Liver (tissue), 9 donors: ENCODE measurements around the gene AFF4. TPM values are rescaled to one million over a fixed set of nuclear protein-coding genes. Genes with fewer than 3 reads are reported as not detected.

Source experiments
- DNase-seq: peaks from one replicate; pipeline ENCODE4 v3.0.0-alpha.2; 2017; ENCODE audit warnings: low spot score
- H3K27ac ChIP-seq, 2 donors: one replicate each; pipeline ENCODE4 v1.7.0; 2013; ENCODE audit warnings: inconsistent platforms in 2 of 2, low read length in 2 of 2, control low read depth in 1 of 2, low read depth in 1 of 2, mild to moderate bottlenecking in 1 of 2
- H3K27me3 ChIP-seq, 4 donors: one replicate each; pipeline versions ENCODE4 v1.6.1 to v1.7.0; 2013; ENCODE audit warnings: low read length in 3 of 4, inconsistent platforms in 1 of 4, mild to moderate bottlenecking in 1 of 4, moderate library complexity in 1 of 4; ENCODE audit not compliant: control insufficient read depth in 4 of 4, insufficient read depth in 4 of 4
- H3K36me3 ChIP-seq, 4 donors: one replicate each; pipeline versions ENCODE4 v1.6.1 to v1.7.0; 2013; ENCODE audit warnings: low read length in 3 of 4, mild to moderate bottlenecking in 3 of 4, low read depth in 1 of 4, moderate library complexity in 1 of 4; ENCODE audit not compliant: control insufficient read depth in 4 of 4, insufficient read depth in 3 of 4
- H3K4me1 ChIP-seq, 4 donors: one replicate each; pipeline versions ENCODE4 v1.6.1 to v1.7.0; 2013; ENCODE audit warnings: low read length in 3 of 4, mild to moderate bottlenecking in 3 of 4, moderate library complexity in 1 of 4; ENCODE audit not compliant: control insufficient read depth in 4 of 4, insufficient read depth in 4 of 4
- H3K4me3 ChIP-seq, 3 donors: one replicate each; pipeline versions ENCODE4 v1.6.1 to v1.7.0; 2013; ENCODE audit warnings: low read length in 3 of 3, control low read depth in 1 of 3, low read depth in 1 of 3, mild to moderate bottlenecking in 1 of 3
- H3K9ac ChIP-seq, 2 donors: one replicate each; pipeline ENCODE4 v1.7.0; 2013; ENCODE audit warnings: low read length in 2 of 2, mild to moderate bottlenecking in 2 of 2, moderate library complexity in 2 of 2, control low read depth in 1 of 2, low read depth in 1 of 2
- H3K9me3 ChIP-seq, 4 donors: one replicate each; pipeline versions ENCODE4 v1.6.1 to v1.7.0; 2013; ENCODE audit warnings: low read length in 3 of 4; ENCODE audit not compliant: control insufficient read depth in 4 of 4
- ATF3 ChIP-seq: IDR thresholded peaks from 2 replicates; pipeline ENCODE4 v1.6.1; 2016; ENCODE audit warnings: antibody characterized with exemption
- EGR1 ChIP-seq, 2 donors: IDR thresholded peaks; 2 replicates each; pipeline ENCODE4 v1.6.1; 2016 to 2018; ENCODE audit warnings: antibody characterized with exemption in 2 of 2, low read depth in 2 of 2
- FOXA1 ChIP-seq: IDR thresholded peaks from 2 replicates; pipeline ENCODE4 v1.6.1; 2016; ENCODE audit warnings: antibody characterized with exemption
- FOXA2 ChIP-seq: IDR thresholded peaks from 2 replicates; pipeline ENCODE4 v1.6.1; 2016; ENCODE audit warnings: antibody characterized with exemption
- GABPA ChIP-seq, 2 donors: IDR thresholded peaks in 1 of 2; conservative IDR thresholded peaks in 1 of 2; 2 replicates each; pipeline ENCODE4 v1.6.1; 2016; ENCODE audit warnings: antibody characterized with exemption in 2 of 2, mild to moderate bottlenecking in 1 of 2, moderate library complexity in 1 of 2
- HNF4A ChIP-seq, 2 donors: conservative IDR thresholded peaks; 2 replicates each; pipeline ENCODE4 v1.6.1; 2016; ENCODE audit warnings: antibody characterized with exemption in 2 of 2, mild to moderate bottlenecking in 2 of 2
- HNF4G ChIP-seq: IDR thresholded peaks from 2 replicates; pipeline ENCODE4 v1.6.1; 2016; ENCODE audit warnings: antibody characterized with exemption
- JUND ChIP-seq, 2 donors: IDR thresholded peaks; 2 replicates each; pipeline ENCODE4 v1.6.1; 2016; ENCODE audit warnings: antibody characterized with exemption in 2 of 2
- MAX ChIP-seq: IDR thresholded peaks from 2 replicates; pipeline ENCODE4 v1.6.1; 2016; ENCODE audit warnings: antibody characterized with exemption
- NR2F2 ChIP-seq: IDR thresholded peaks from 2 replicates; pipeline ENCODE4 v1.6.1; 2016; ENCODE audit warnings: antibody characterized with exemption
- RAD21 ChIP-seq, 2 donors: IDR thresholded peaks; 2 replicates each; pipeline ENCODE4 v1.6.1; 2016; ENCODE audit warnings: antibody characterized with exemption in 2 of 2, mild to moderate bottlenecking in 2 of 2
- REST ChIP-seq: IDR thresholded peaks from 2 replicates; pipeline ENCODE4 v1.6.1; 2016; ENCODE audit warnings: antibody characterized with exemption, mild to moderate bottlenecking
- RXRA ChIP-seq, 2 donors: IDR thresholded peaks; 2 replicates each; pipeline ENCODE4 v1.6.1; 2017 to 2018; ENCODE audit warnings: antibody characterized with exemption in 2 of 2, mild to moderate bottlenecking in 1 of 2
- SP1 ChIP-seq: IDR thresholded peaks from 2 replicates; pipeline ENCODE4 v1.6.1; 2018; ENCODE audit warnings: antibody characterized with exemption, mild to moderate bottlenecking
- TAF1 ChIP-seq: conservative IDR thresholded peaks from 2 replicates; pipeline ENCODE4 v1.6.1; 2016; ENCODE audit warnings: antibody characterized with exemption, mild to moderate bottlenecking
- YY1 ChIP-seq: IDR thresholded peaks from 2 replicates; pipeline ENCODE4 v1.6.1; 2016; ENCODE audit warnings: antibody characterized with exemption, mild to moderate bottlenecking
- WGBS: extraction: QIAGEN DNeasy Blood & Tissue Kit; methylation state at CpG from one replicate; pipeline ENCODE4 v1.1.7; 2013; 5-methylcytosine and 5-hydroxymethylcytosine counted together
- polyA plus RNA-seq, 2 donors: library from polyadenylated mRNA; stranded (reverse) in 1 of 2; unstranded in 1 of 2; fragments of 200-250 nt in 1 of 2; fragments of >200 nt in 1 of 2; fragmentation: Nextera tagmentation in 1 of 2; extraction: Ambion mirVana in 1 of 2; gene quantifications; one replicate each; pipeline versions ENCODE4 v1.2.1 to v1.2.3, GENCODE V29; 2013 to 2015
- total RNA-seq, 2 donors: library from RNA; depleted of rRNA; stranded (reverse); fragments of >200 nt; gene quantifications; one replicate each; pipeline ENCODE4 v1.2.3, GENCODE V29; 2014
- TF ChIP-seq, protein P1 (sequence below): fragments of 150-350 bp; IDR thresholded peaks from 2 replicates; pipeline ENCODE4 v1.5.1; 2017; ENCODE audit warnings: improper control_type of control experiment, low read depth, low read length; ENCODE audit not compliant: missing input control
- TF ChIP-seq, protein P2 (sequence below): IDR thresholded peaks from 2 replicates; pipeline ENCODE4 v1.6.1; 2016; ENCODE audit warnings: antibody characterized with exemption
- donor health status: healthy.
- donor health status: healthy.
- donor health status: healthy.
- donor health status: healthy.
- donor health status: healthy.

Gene AFF4
- total and polyA plus RNA-seq, 4 donors: 5.5 to 19.1 (median 16.9) TPM

DNA sequence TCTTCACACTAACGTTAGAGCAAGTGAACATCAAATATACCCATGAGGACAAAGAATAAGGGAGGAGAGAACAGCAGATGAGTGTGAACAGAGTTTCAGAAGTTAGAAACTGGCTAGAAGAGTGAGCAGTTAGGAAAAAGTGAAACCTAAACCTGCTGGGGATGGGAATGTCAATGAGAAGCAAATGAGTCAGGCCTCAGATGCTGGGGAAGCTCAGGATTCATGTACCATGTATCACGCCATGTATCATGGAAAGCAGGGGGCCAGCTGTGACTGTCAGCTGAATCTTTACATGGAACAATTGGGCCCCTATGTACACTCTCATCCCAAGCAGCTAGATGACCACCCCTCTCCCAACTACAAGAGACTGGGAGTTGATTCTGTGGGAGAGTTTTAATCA lies 113.4 kb downstream of the AFF4 start:
- 63% methylated on average over 2 of the region's 2 CpGs for WGBS
- peaks cover 0 to 24% (median 9%) of the 10 kb centered on the region in 4 donors for H3K4me1 ChIP-seq
- H3K36me3 ChIP-seq: no peaks in the 10 kb centered on the region
- H3K9me3 ChIP-seq: no peaks in the 10 kb centered on the region
- DNase-seq: no peak
- H3K9ac ChIP-seq: no peak overlapping the region
- H3K4me3 ChIP-seq: no peak overlapping the region
- peak overlapping the region; percentile 82 to 87 for H3K27ac ChIP-seq
- no peak for TF ChIP-seq YY1
- no peak for TF ChIP-seq ATF3
- TF ChIP-seq EGR1 (IDR thresholded peaks at IDR 0.05; ENCODE audit: low read depth in 2 of 2): no peak
- TF ChIP-seq NR2F2: no peak
- TF ChIP-seq GABPA (IDR thresholded peaks at IDR 0.05 in 1 of 2, conservative IDR thresholded peaks at IDR 0.05 in 1 of 2): no peak
- TF ChIP-seq HNF4G: no peak
- H3K27me3 ChIP-seq: no peaks in the 10 kb centered on the region

- Histone ChIP-seq H3K36me3 (no peaks in the 10 kb centered on the region), H3K4me1 (peaks cover 0 to 19% (median 9%) of the 10 kb centered on the region in 4 donors), H3K9me3 (no peaks in the 10 kb centered on the region), H3K27me3 (no peaks in the 10 kb centered on the region), H3K4me3 (no peak overlapping the region), H3K27ac (peak overlapping the region; percentile 82 to 87), H3K9ac (peak overlapping the region in 1 of 2 donors; percentile 63)
- 33% methylated on average over 1 of the region's 1 CpG for WGBS
- no peak for DNase-seq
- TF ChIP-seq EGR1 (IDR thresholded peaks at IDR 0.05; ENCODE audit: low read depth in 2 of 2) (no peak), HNF4G (no peak), FOXA1 (peak; percentile 24), SP1 (peak; percentile 63), REST (no peak), TAF1 (no peak), RXRA (IDR thresholded peaks at IDR 0.05) (peak; percentile 76 to 88), NR2F2 (no peak), ATF3 (peak; percentile 84), FOXA2 (peak; percentile 12), YY1 (peak; percentile 76), RAD21 (IDR thresholded peaks at IDR 0.05) (peak in 1 of 2 donors; percentile 26), JUND (IDR thresholded peaks at IDR 0.05) (peak in 1 of 2 donors; percentile 56), MAX (peak; percentile 55), GABPA (IDR thresholded peaks at IDR 0.05 in 1 of 2, conservative IDR thresholded peaks at IDR 0.05 in 1 of 2) (peak in 1 of 2 donors; percentile 25), HNF4A (conservative IDR thresholded peaks at IDR 0.05) (peak; percentile 67 to 83)
- TF ChIP-seq, protein P1, sequence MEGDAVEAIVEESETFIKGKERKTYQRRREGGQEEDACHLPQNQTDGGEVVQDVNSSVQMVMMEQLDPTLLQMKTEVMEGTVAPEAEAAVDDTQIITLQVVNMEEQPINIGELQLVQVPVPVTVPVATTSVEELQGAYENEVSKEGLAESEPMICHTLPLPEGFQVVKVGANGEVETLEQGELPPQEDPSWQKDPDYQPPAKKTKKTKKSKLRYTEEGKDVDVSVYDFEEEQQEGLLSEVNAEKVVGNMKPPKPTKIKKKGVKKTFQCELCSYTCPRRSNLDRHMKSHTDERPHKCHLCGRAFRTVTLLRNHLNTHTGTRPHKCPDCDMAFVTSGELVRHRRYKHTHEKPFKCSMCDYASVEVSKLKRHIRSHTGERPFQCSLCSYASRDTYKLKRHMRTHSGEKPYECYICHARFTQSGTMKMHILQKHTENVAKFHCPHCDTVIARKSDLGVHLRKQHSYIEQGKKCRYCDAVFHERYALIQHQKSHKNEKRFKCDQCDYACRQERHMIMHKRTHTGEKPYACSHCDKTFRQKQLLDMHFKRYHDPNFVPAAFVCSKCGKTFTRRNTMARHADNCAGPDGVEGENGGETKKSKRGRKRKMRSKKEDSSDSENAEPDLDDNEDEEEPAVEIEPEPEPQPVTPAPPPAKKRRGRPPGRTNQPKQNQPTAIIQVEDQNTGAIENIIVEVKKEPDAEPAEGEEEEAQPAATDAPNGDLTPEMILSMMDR: no peak
- TF ChIP-seq, protein P2, sequence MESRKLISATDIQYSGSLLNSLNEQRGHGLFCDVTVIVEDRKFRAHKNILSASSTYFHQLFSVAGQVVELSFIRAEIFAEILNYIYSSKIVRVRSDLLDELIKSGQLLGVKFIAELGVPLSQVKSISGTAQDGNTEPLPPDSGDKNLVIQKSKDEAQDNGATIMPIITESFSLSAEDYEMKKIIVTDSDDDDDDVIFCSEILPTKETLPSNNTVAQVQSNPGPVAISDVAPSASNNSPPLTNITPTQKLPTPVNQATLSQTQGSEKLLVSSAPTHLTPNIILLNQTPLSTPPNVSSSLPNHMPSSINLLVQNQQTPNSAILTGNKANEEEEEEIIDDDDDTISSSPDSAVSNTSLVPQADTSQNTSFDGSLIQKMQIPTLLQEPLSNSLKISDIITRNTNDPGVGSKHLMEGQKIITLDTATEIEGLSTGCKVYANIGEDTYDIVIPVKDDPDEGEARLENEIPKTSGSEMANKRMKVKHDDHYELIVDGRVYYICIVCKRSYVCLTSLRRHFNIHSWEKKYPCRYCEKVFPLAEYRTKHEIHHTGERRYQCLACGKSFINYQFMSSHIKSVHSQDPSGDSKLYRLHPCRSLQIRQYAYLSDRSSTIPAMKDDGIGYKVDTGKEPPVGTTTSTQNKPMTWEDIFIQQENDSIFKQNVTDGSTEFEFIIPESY: peak; percentile 40
Measured at GRCh38 chr5:132849347-132849746, 114.1 kb downstream of the AFF4 start.
